GM18526 (cell line): Measurements from ENCODE around the gene SMU1.

ENCODE experiments used
- POLR2A ChIP-seq: IDR thresholded peaks from 3 replicates; pipeline ENCODE4 v1.6.1; 2011; ENCODE audit not compliant: insufficient read length; ENCODE audit errors: extremely low read depth

Gene SMU1

GRCh38 chr9:33109850-33110595 is 33.5 kb upstream of the SMU1 start:
- no peak for TF ChIP-seq POLR2A

- TF ChIP-seq POLR2A = no peak
Measured at GRCh38 chr9:33109097-33109496, 32.6 kb upstream of the SMU1 start.

- TF ChIP-seq POLR2A = no peak
Measured at GRCh38 chr9:33108472-33108871, 32.0 kb upstream of the SMU1 start.

GRCh38 chr9:33107762-33108161 is 31.3 kb upstream of the SMU1 start:
- no peak for TF ChIP-seq POLR2A

GRCh38 chr9:33106827-33107621 is 30.6 kb upstream of the SMU1 start:
- TF ChIP-seq POLR2A = no peak

GRCh38 chr9:33106372-33106771 is 29.9 kb upstream of the SMU1 start:
- no peak for TF ChIP-seq POLR2A

GRCh38 chr9:33105959-33106358 is 29.5 kb upstream of the SMU1 start:
- no peak for TF ChIP-seq POLR2A

- TF ChIP-seq POLR2A = no peak
Measured at GRCh38 chr9:33105504-33105903, 29.0 kb upstream of the SMU1 start.

- no peak for TF ChIP-seq POLR2A
Measured at GRCh38 chr9:33104401-33104800, 27.9 kb upstream of the SMU1 start.

GRCh38 chr9:33103501-33104281 is 27.2 kb upstream of the SMU1 start:
- TF ChIP-seq POLR2A = no peak

GRCh38 chr9:33102551-33103210 is 26.2 kb upstream of the SMU1 start:
- TF ChIP-seq POLR2A = no peak

- no peak for TF ChIP-seq POLR2A
Measured at GRCh38 chr9:33101104-33101951, 24.9 kb upstream of the SMU1 start.

GRCh38 chr9:33099754-33100153 is 23.3 kb upstream of the SMU1 start:
- TF ChIP-seq POLR2A = no peak

- TF ChIP-seq POLR2A = no peak
Measured at GRCh38 chr9:33097192-33097591, 20.7 kb upstream of the SMU1 start.
